Upper lobe of left lung (tissue), 6 donors: ENCODE data around the gene BGN. TPM values are rescaled to one million over a fixed set of nuclear protein-coding genes. Genes with fewer than 3 reads are reported as not detected.

Experiments used
- ATAC-seq, 2 donors: fragments of 200-7000 bp; cut with Tn5 transposase; one replicate each; pipeline ENCODE4 v1.9.1; 2022; ENCODE audit warnings: mild to moderate bottlenecking in 2 of 2, moderate library complexity in 2 of 2; ENCODE audit not compliant: low FRiP score in 2 of 2
- DNase-seq, 2 donors: peaks; one replicate each; pipeline ENCODE4 v3.0.0-alpha.2; 2019 to 2020
- H3K27ac ChIP-seq, 4 donors: fragments of 200-600 bp; sonication (generic); one replicate each; pipeline ENCODE4 v1.5.1; 2016 to 2019
- H3K27me3 ChIP-seq, 4 donors: fragments of 200-600 bp; sonication (generic); one replicate each; pipeline ENCODE4 v1.5.1; 2017 to 2019
- H3K36me3 ChIP-seq, 4 donors: fragments of 200-600 bp; sonication (generic); one replicate each; pipeline ENCODE4 v1.5.1; 2016 to 2019
- H3K4me1 ChIP-seq, 4 donors: fragments of 200-600 bp; sonication (generic); one replicate each; pipeline ENCODE4 v1.5.1; 2018 to 2019
- H3K4me3 ChIP-seq, 4 donors: fragments of 200-600 bp; sonication (generic); one replicate each; pipeline ENCODE4 v1.5.1; 2017 to 2019; ENCODE audit warnings: mild to moderate bottlenecking in 2 of 4, moderate library complexity in 1 of 4
- H3K9me3 ChIP-seq, 4 donors: fragments of 200-600 bp; sonication (generic); one replicate each; pipeline ENCODE4 v1.5.1; 2018 to 2019
- CTCF ChIP-seq, 6 experiments: fragments of 450-650 bp in 4 of 6; fragments of 200-600 bp in 2 of 6; sonication (generic) in 2 of 6; IDR thresholded peaks; one replicate each; pipeline ENCODE4 v1.5.1; 2016 to 2019; ENCODE audit warnings: antibody characterized with exemption in 6 of 6
- EP300 ChIP-seq, 4 donors: sonication (generic); formaldehyde crosslinking; IDR thresholded peaks; one replicate each; pipeline ENCODE4 v1.5.1; 2017; ENCODE audit warnings: antibody characterized with exemption in 4 of 4, control low read depth in 2 of 4
- POLR2A ChIP-seq, 4 donors: fragments of 450-650 bp; IDR thresholded peaks; one replicate each; pipeline ENCODE4 v1.5.1; 2016 to 2017; ENCODE audit warnings: antibody characterized with exemption in 4 of 4, mild to moderate bottlenecking in 2 of 4
- POLR2AphosphoS5 ChIP-seq, 2 donors: sonication (generic); formaldehyde crosslinking; IDR thresholded peaks; one replicate each; pipeline ENCODE4 v1.5.1; 2017; ENCODE audit warnings: antibody characterized with exemption in 2 of 2
- WGBS, 2 donors: methylation state at CpG; one replicate each; pipeline ENCODE4 v1.1.5; 2017 to 2018; 5-methylcytosine and 5-hydroxymethylcytosine counted together
- total RNA-seq, 6 donors: library from RNA; depleted of rRNA in 4 of 6; stranded (reverse); fragments of >200 nt in 4 of 6; gene quantifications; one replicate each; pipeline versions ENCODE4 v1.1.0 to v1.2.1, GENCODE V29; 2016 to 2021
- donor health status: DM: no; HTN: no; CAD: no; lungs with moderate emphysema.
- donor health status: DM: no; HTN: yes; CAD: no; lungs with severe emphysema.

Gene BGN
- total RNA-seq, 6 donors from 2014 or later = 13.0 to 251 (median 86.3) TPM

GRCh38 chrX:153524234-153524633 is 29.5 kb downstream of the BGN start:
- ATAC-seq (no peak), DNase-seq (no peak)
- H3K27me3 ChIP-seq = peaks cover 0 to 5% (median 0%) of the 10 kb centered on the region in 4 donors
- no peaks in the 10 kb centered on the region for H3K36me3 ChIP-seq
- H3K9me3 ChIP-seq = no peaks in the 10 kb centered on the region
- H3K4me1 ChIP-seq = no peaks in the 10 kb centered on the region
- no peak overlapping the region for H3K4me3 ChIP-seq
- TF ChIP-seq POLR2AphosphoS5 (IDR thresholded peaks at IDR 0.05) = no peak
- TF ChIP-seq POLR2A (IDR thresholded peaks at IDR 0.05) = no peak
- no peak for TF ChIP-seq EP300 (IDR thresholded peaks at IDR 0.05)
- no peak for TF ChIP-seq CTCF (IDR thresholded peaks at IDR 0.05)
- WGBS, 2 donors = 93 to 94% methylated on average over 2 to 3 of the region's 3 CpGs
- no peak overlapping the region for H3K27ac ChIP-seq

GRCh38 chrX:153525451-153525850 is 30.7 kb downstream of the BGN start:
- no peaks in the 10 kb centered on the region for H3K4me1 ChIP-seq
- H3K36me3 ChIP-seq = no peaks in the 10 kb centered on the region
- ATAC-seq (no peak), DNase-seq (no peak)
- WGBS, 2 donors = 78% methylated on average over 6 of the region's 6 CpGs; no CpG with 5 or more reads in 1 of the 2 donors
- TF ChIP-seq POLR2AphosphoS5 (IDR thresholded peaks at IDR 0.05) (no peak), POLR2A (IDR thresholded peaks at IDR 0.05) (no peak), CTCF (IDR thresholded peaks at IDR 0.05) (no peak), EP300 (IDR thresholded peaks at IDR 0.05) (no peak)
- H3K9me3 ChIP-seq = no peaks in the 10 kb centered on the region
- no peak overlapping the region for H3K27ac ChIP-seq
- H3K27me3 ChIP-seq = no peaks in the 10 kb centered on the region
- no peak overlapping the region for H3K4me3 ChIP-seq

- no peaks in the 10 kb centered on the region for H3K9me3 ChIP-seq
- H3K36me3 ChIP-seq = no peaks in the 10 kb centered on the region
- H3K27me3 ChIP-seq = no peaks in the 10 kb centered on the region
- DNase-seq (no peak), ATAC-seq (no peak)
- H3K4me3 ChIP-seq = no peak overlapping the region
- no peak overlapping the region for H3K27ac ChIP-seq
- 50 to 64% methylated on average over 4 to 7 of the region's 7 CpGs for WGBS, 2 donors
- TF ChIP-seq POLR2AphosphoS5 (IDR thresholded peaks at IDR 0.05) (no peak), POLR2A (IDR thresholded peaks at IDR 0.05) (no peak), CTCF (IDR thresholded peaks at IDR 0.05) (no peak), EP300 (IDR thresholded peaks at IDR 0.05) (no peak)
- H3K4me1 ChIP-seq = no peaks in the 10 kb centered on the region
These were observed 31.3 kb downstream of the BGN start for GRCh38 chrX:153526042-153526441.

- WGBS, 2 donors = 76 to 77% methylated on average over 2 to 10 of the region's 10 CpGs
- Histone ChIP-seq H3K9me3 (no peaks in the 10 kb centered on the region), H3K27ac (no peak overlapping the region), H3K36me3 (no peaks in the 10 kb centered on the region), H3K27me3 (no peaks in the 10 kb centered on the region), H3K4me1 (no peaks in the 10 kb centered on the region), H3K4me3 (no peak overlapping the region)
- ATAC-seq (no peak), DNase-seq (no peak)
- TF ChIP-seq POLR2A (IDR thresholded peaks at IDR 0.05) = no peak
- TF ChIP-seq EP300 (IDR thresholded peaks at IDR 0.05) = no peak
- TF ChIP-seq CTCF (IDR thresholded peaks at IDR 0.05) = no peak
- no peak for TF ChIP-seq POLR2AphosphoS5 (IDR thresholded peaks at IDR 0.05)
These were observed 32.0 kb downstream of the BGN start for GRCh38 chrX:153526801-153527200.

- no peak overlapping the region for H3K27ac ChIP-seq
- ATAC-seq (no peak), DNase-seq (no peak)
- no peak for TF ChIP-seq POLR2AphosphoS5 (IDR thresholded peaks at IDR 0.05)
- TF ChIP-seq EP300 (IDR thresholded peaks at IDR 0.05) = no peak
- TF ChIP-seq POLR2A (IDR thresholded peaks at IDR 0.05) = no peak
- no peak for TF ChIP-seq CTCF (IDR thresholded peaks at IDR 0.05)
- H3K36me3 ChIP-seq = no peaks in the 10 kb centered on the region
- H3K27me3 ChIP-seq = no peaks in the 10 kb centered on the region
- WGBS, 2 donors = 77% methylated on average over 15 of the region's 15 CpGs; no CpG with 5 or more reads in 1 of the 2 donors
- no peaks in the 10 kb centered on the region for H3K4me1 ChIP-seq
- H3K4me3 ChIP-seq = no peak overlapping the region
- no peaks in the 10 kb centered on the region for H3K9me3 ChIP-seq
These were observed 32.4 kb downstream of the BGN start for GRCh38 chrX:153527208-153527607.
